HG03066 (cell line): ENCODE results near the gene NGRN.

Experiments
- ATAC-seq: cut with Tn5 transposase; IDR thresholded peaks from one replicate; pipeline ENCODE4 v1.9.1; 2021; ENCODE audit warnings: low read depth; ENCODE audit not compliant: unreplicated experiment

Gene NGRN

GRCh38 chr15:90265271-90266060 is at the start of gene NGRN:
TSS of gene NGRN (plus strand) at chr15:90265672. CDS start at chr15:90265713, 41 bp downstream.
- peak; percentile 96 for ATAC-seq

- no peak for ATAC-seq
Measured at GRCh38 chr15:90217671-90218394, 47.6 kb upstream of the NGRN start.

GRCh38 chr15:90219421-90220141 is 45.9 kb upstream of the NGRN start:
- ATAC-seq: no peak

- no peak for ATAC-seq
Measured at GRCh38 chr15:90221246-90221900, 44.1 kb upstream of the NGRN start.

GRCh38 chr15:90222547-90222946 is 42.9 kb upstream of the NGRN start:
- no peak for ATAC-seq

GRCh38 chr15:90223441-90224165 is 41.9 kb upstream of the NGRN start:
- ATAC-seq: no peak

GRCh38 chr15:90225047-90225446 is 40.4 kb upstream of the NGRN start:
- ATAC-seq: no peak

- ATAC-seq: no peak
Measured at GRCh38 chr15:90225504-90226234, 39.8 kb upstream of the NGRN start.

- no peak for ATAC-seq
Measured at GRCh38 chr15:90227336-90227735, 38.1 kb upstream of the NGRN start.

GRCh38 chr15:90227816-90228772 is 37.4 kb upstream of the NGRN start:
- no peak for ATAC-seq

- no peak for ATAC-seq
Measured at GRCh38 chr15:90228960-90229359, 36.5 kb upstream of the NGRN start.

- no peak for ATAC-seq
Measured at GRCh38 chr15:90230071-90230494, 35.4 kb upstream of the NGRN start.

- no peak for ATAC-seq
Measured at GRCh38 chr15:90230610-90231009, 34.9 kb upstream of the NGRN start.

- no peak for ATAC-seq
Measured at GRCh38 chr15:90231028-90232017, 34.1 kb upstream of the NGRN start.

GRCh38 chr15:90232196-90232595 is 33.3 kb upstream of the NGRN start:
- no peak for ATAC-seq

GRCh38 chr15:90232941-90233386 is 32.5 kb upstream of the NGRN start:
- no peak for ATAC-seq
